ENCODE data around the gene INCENP. TPM values are rescaled to one million over a fixed set of nuclear protein-coding genes. Genes with fewer than 3 reads are reported as not detected.
"Not testable (repeated sequence)": the region's sequence is repeated elsewhere in the genome, so short reads cannot be mapped to it uniquely, and the experiment has no call there.

The INCENP gene
- total RNA-seq, 1 donor from 2014 or later: 163 TPM

GRCh38 chr11:62157603-62158002 is 33.8 kb downstream of the INCENP start:
- intact Hi-C loops (cut with micrococcal nuclease): no loop called here

DNA sequence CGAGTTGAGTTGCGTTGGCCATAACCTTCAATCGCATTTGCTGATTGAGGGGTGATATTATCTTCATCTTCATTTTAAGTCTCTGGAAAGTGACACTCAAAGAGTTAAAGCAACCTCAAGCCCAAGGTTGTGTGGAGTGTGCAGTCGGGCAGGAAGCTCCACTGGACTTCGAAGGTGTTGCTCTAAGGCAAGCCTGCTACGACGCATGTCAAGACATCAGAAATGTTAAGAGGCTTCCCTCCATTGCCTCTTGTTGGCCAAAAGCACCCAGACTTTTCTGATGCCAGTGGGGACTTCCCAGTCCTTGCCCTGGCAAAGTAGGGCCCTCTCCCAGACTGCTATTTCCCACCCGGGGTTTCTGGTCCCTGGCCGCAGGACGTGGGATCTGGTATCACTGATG is 42.6 kb downstream of the INCENP start:
- intact Hi-C loops (cut with micrococcal nuclease): no loop called here

DNA sequence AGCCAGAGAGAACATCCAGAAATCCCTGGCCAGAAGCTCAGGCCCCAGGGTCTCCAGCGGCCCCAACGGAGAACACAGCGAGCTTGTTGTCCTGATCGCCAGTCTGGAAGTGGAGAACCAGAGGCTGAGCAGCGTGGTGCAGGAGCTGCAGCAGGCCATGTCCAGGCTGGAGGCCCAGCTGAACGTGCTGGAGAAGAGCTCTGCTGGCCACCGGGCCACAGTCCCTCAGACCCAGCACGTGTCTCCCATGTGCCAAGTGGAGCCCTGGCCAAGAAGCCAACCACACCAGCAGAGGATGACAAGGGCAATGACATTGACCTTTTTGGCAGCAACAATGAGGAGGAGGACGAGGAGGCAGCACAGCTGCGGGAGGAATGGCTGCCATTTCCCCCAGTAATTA is 45.6 kb downstream of the INCENP start:
- intact Hi-C loops (cut with micrococcal nuclease): no loop called here

DNA sequence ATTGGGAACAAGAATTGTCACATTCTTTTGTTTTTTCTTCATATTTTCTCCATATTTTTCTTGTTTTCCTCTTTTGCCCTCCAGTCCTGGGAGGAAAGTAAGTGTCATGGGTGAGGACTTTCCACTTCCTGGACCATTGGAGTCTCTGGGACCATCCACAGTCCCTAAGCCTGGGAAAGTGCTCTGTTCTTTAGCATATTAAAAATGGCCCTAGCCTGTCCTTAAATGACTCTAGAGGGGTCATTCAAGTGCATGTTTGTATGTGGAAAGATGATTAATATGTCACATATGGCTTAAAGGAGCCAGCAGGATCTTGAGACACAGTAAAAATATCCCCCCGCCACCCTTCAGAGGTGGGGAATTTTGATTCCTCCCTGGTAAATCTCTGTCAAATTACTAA is 46.1 kb downstream of the INCENP start:
- intact Hi-C loops (cut with micrococcal nuclease): loop anchor here (2.0 to 5.0 kb wide), 2 partner anchors 37 to 209 kb away; partner anchors contain the start of gene SCGB2A1

DNA sequence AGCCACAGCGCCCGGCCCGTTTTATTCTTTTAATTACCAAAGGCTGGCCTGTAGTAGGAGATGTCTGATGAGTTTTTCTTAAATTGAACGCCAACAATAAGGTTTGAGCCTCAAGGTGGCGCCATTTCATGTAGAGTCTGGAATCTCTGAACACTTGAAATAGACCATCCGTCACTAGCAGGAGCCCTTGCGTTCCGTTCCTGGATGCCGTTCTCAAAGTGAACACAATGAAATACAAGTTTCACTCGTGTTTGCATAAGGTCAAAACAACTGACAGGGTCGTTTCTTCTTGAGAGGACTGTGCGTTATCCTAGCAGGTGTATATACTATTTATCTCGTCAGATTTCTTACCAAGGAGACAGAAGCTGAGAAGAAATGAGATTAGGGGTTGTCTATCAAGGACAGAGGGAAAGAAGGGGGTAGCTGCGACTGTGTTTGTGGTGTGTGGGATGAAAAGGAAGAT is 47.5 kb downstream of the INCENP start:
- intact Hi-C loops (cut with micrococcal nuclease): loop anchor here (1.0 to 5.0 kb wide), 3 partner anchors 36 to 208 kb away; partner anchors contain the start of gene SCGB2A1

DNA sequence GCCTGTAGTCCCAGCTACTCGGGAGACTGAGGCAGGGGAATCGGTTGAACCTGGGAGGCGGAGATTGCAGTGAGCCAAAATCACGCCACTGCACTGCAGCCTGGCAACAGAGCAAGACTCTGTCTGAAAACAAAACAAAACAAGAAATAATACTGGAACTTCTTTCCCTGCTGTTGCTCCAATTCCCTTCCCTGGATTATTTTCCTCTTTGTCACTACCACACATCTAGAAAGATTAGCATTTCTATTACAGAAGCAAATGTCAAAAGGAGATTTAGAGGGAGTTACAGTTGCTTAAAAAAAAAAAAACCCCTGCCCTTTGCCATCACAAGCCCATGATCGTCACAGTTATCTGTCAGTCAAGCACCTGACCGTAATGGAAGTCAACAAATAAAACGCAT is 48.5 kb downstream of the INCENP start:
- intact Hi-C loops (cut with micrococcal nuclease): loop anchor here (5.0 kb wide), 1 partner anchor 35 kb away; the partner anchor contains the start of gene SCGB2A1

GRCh38 chr11:62176766-62177165 is 53.0 kb downstream of the INCENP start:
- intact Hi-C loops (cut with micrococcal nuclease): no loop called here

- intact Hi-C loops (cut with micrococcal nuclease): no loop called here
These were observed 56.2 kb downstream of the INCENP start for GRCh38 chr11:62179995-62180394.

DNA sequence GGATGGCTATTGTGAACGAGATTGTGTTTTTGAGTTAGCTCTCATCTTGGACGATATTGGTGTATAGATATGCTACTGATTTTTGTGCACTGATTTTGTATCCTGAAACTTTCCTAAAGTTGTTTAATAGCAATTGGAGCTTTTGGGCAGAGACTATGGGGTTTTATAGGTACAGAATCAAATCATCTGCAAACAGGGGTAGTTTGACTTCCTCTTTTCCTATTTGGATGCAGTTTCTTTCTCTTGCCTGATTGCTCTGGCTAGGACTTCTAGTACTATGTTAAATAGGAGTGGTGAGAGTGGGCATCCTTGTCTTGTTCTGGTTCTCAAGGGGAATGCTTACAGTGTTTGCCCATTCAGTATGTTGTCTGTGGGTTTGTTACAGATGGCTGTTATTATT is 57.3 kb downstream of the INCENP start:
- intact Hi-C loops (cut with micrococcal nuclease): no loop called here

DNA sequence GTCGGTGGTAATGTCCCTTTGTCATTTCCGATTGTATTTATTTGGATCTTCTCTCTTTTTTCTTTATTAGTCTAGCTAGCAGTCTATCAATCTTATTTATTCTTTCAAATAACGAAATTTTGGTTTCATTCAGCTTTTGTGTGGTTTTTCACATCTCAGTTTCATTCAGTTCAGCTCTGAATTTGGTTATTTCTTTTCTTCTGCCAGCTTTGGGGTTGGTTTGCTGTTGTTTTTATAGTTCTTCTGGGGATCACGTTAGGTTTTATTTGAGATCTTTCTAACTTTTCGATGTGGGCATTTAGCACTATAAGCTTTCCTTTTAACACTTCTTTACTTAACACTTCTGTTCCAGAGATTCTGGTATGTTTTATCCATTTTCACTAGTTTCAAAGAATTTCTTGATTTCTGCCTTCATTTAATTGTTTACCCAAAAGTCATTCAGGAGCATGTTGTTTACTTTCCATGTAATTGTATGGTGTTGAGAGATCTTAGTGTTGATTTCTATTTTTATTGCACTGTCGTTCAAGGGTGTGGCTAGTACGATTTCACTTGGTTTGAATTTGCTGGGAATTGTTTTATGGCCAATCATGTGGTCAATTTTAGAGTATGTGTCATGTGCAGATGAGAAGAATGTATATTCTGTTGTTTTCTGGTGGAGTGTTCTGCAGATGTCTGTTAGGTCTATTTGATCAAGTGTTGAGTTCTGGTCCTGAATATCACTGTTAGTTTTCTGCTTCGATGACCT is 58.5 kb downstream of the INCENP start:
- intact Hi-C loops (cut with micrococcal nuclease): no loop called here

GRCh38 chr11:62186195-62186594 is 62.4 kb downstream of the INCENP start:
- intact Hi-C loops (cut with micrococcal nuclease): no loop called here

GRCh38 chr11:62190011-62190410 is 66.2 kb downstream of the INCENP start, which contains the start of gene SCGB1D1:
SCGB1D1 (plus strand) TSS chr11:62190216; CDS start chr11:62190285, 69 bp downstream.
- intact Hi-C loops (cut with micrococcal nuclease): no loop called here

DNA sequence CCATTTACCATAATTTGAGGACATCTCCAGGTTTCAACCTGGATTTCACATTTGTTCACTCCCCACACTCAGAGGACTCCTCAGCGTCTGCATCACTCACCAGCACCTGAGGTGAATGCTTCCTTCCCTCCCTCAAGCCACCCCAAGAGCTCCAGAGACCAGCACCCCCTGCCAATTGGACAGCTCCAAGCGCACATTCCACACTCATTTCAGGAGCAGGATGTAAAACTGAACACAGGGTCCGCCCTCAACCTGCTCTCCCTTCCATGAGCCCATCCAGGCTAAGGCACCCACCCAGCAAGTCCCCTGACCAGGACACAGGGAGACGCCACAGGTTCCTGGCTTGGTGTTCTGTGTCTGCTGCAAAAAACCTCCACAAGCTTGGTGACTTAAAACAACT is 70.1 kb downstream of the INCENP start:
- intact Hi-C loops (cut with micrococcal nuclease): no loop called here

GRCh38 chr11:62195010-62195409 is 71.2 kb downstream of the INCENP start:
- intact Hi-C loops (cut with micrococcal nuclease): not testable (repeated sequence)

DNA sequence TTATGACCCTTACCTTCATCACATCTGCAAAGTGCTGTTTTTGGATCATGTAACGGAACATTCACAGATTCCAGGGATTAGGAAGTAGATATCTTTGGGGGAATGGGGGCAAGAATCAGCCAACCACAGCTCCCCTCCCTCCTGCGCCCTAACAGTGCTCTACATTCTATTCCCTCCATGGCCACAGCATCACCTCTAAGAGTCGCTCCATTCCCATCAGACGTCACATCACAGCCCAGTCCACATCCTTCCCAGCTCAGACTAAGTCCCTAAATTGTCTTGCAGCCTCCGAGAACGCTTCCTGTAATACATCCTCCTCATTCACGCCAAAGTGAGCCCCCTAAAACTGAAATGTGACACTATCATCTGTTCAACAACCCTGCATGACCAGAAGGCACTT is 72.1 kb downstream of the INCENP start:
- intact Hi-C loops (cut with micrococcal nuclease): no loop called here

- intact Hi-C loops (cut with micrococcal nuclease): not testable (repeated sequence)
These were observed 73.6 kb downstream of the INCENP start for GRCh38 chr11:62197400-62197799.

DNA sequence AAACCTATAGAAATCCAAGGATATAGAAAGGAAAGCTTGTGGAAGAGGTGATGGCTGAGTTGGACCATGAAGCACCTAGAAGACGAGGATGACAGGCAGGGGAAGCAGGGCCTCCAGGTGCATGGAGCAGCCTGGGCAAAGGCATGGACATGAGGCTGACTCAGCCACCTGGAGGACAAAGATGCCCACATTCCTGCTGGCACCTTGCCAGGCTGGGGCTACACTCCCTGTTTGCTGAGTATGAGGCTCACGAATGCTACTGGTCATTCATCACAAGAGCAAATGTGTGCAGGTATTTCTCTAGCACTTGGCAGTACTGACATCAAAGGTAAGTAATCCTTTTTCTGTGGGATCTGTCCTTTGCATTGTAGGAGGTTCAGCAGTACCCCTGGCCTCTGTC is 77.6 kb downstream of the INCENP start:
- intact Hi-C loops (cut with micrococcal nuclease): no loop called here

Other genes with a start within 250 kb of the INCENP start
- 5.0 and 5.3 TPM in 2 replicates for gene FADS3, start 232.5 kb upstream of the INCENP start, total RNA-seq
- not detected in 2 replicates for gene RAB3IL1, start 206.4 kb upstream of the INCENP start, total RNA-seq
- gene BEST1, start 173.7 kb upstream of the INCENP start, total RNA-seq: not detected in 2 replicates
- 895 and 896 TPM in 2 replicates for gene FTH1, start 156.4 kb upstream of the INCENP start, total RNA-seq
- gene SCGB1D1, start 66.2 kb downstream of the INCENP start, total RNA-seq: not detected in 2 replicates
- gene SCGB2A1, start 84.7 kb downstream of the INCENP start, total RNA-seq: not detected in 2 replicates
- not detected in 2 replicates for gene SCGB1D2, start 118.2 kb downstream of the INCENP start, total RNA-seq
- gene SCGB2A2, start 146.1 kb downstream of the INCENP start, total RNA-seq: not detected in 2 replicates
- gene SCGB1D4, start 175.1 kb downstream of the INCENP start, total RNA-seq: not detected in 2 replicates
- gene ASRGL1, start 213.4 kb downstream of the INCENP start, total RNA-seq: 10.8 and 11.3 TPM in 2 replicates

All from T-helper 2 cell treated with Interferon-gamma antibody and Interleukin-4, amounts not matched to agents 100 ng/mL and 5 ng/mL, for 36 hours (primary cell).